Measurements from ENCODE around the gene WDR62.

The WDR62 gene

GRCh38 chr19:36136964-36137686, 82.4 kb downstream of the WDR62 start (continued):
- TF ChIP-seq ELK4 (IDR thresholded peaks at IDR 0.05; ENCODE audit: borderline replicate concordance, low read depth, low read length) (no peak), ZNF660 (tag by site-specific recombination; IDR thresholded peaks at IDR 0.05) (no peak), ZNF146 (tag by site-specific recombination; IDR thresholded peaks at IDR 0.05) (no peak), SETDB1 (IDR thresholded peaks at IDR 0.05; ENCODE audit: insufficient read length, low read length) (no peak), ZNF626 (tag by site-specific recombination; IDR thresholded peaks at IDR 0.05) (no peak), ZNF776 (tag by site-specific recombination; IDR thresholded peaks at IDR 0.05; ENCODE audit: borderline replicate concordance) (no peak), KLF9 (tag by site-specific recombination; IDR thresholded peaks at IDR 0.05; ENCODE audit: low read depth) (peak; percentile 47; the same call in 1 of the 2 replicates), BCL11B (tag by site-specific recombination; IDR thresholded peaks at IDR 0.05; ENCODE audit: low read depth) (no peak), ZNF324 (tag by site-specific recombination; IDR thresholded peaks at IDR 0.05) (no peak), ATF2 (tag by site-specific recombination; IDR thresholded peaks at IDR 0.05; ENCODE audit: low read depth) (no peak), ZNF560 (tag by site-specific recombination; IDR thresholded peaks at IDR 0.05; ENCODE audit: borderline replicate concordance) (no peak), KLF1 (tag by site-specific recombination; IDR thresholded peaks at IDR 0.05) (no peak), ZFHX2 (tag by site-specific recombination; conservative IDR thresholded peaks at IDR 0.05) (no peak), PRDM6 (tag by site-specific recombination; IDR thresholded peaks at IDR 0.05) (no peak), ZFP3 (tag by site-specific recombination; IDR thresholded peaks at IDR 0.05; ENCODE audit: low read depth) (no peak), GLI2 (tag by site-specific recombination; IDR thresholded peaks at IDR 0.05; ENCODE audit: borderline replicate concordance, low read depth) (no peak), ZNF571 (tag by site-specific recombination; IDR thresholded peaks at IDR 0.05) (no peak), YY1 (tag by site-specific recombination; IDR thresholded peaks at IDR 0.05) (no peak), ZNF580 (tag by site-specific recombination; IDR thresholded peaks at IDR 0.05) (peak; percentile 77; the same call in 1 of the 2 replicates), ZNF621 (tag by site-specific recombination; IDR thresholded peaks at IDR 0.05) (no peak), ZNF114 (tag by site-specific recombination; IDR thresholded peaks at IDR 0.05) (no peak), ZBTB1 (tag by site-specific recombination; IDR thresholded peaks at IDR 0.05) (no peak), RBAK (tag by site-specific recombination; IDR thresholded peaks at IDR 0.05) (no peak), HOXC10 (CRISPR knock-in tag; IDR thresholded peaks at IDR 0.05) (no peak), ZNF530 (tag by site-specific recombination; IDR thresholded peaks at IDR 0.05; ENCODE audit: low read depth) (no peak), ZNF76 (tag by site-specific recombination; IDR thresholded peaks at IDR 0.05; ENCODE audit: borderline replicate concordance, low read depth) (no peak), PRDM1 (tag by site-specific recombination; IDR thresholded peaks at IDR 0.05) (peak; percentile 22; the same call in 1 of the 2 replicates), GFI1B (tag by site-specific recombination; IDR thresholded peaks at IDR 0.05) (no peak), SP7 (tag by site-specific recombination; IDR thresholded peaks at IDR 0.05) (peak; percentile 20; the same call in 1 of the 2 replicates)
- TF ChIP-seq, protein P1, sequence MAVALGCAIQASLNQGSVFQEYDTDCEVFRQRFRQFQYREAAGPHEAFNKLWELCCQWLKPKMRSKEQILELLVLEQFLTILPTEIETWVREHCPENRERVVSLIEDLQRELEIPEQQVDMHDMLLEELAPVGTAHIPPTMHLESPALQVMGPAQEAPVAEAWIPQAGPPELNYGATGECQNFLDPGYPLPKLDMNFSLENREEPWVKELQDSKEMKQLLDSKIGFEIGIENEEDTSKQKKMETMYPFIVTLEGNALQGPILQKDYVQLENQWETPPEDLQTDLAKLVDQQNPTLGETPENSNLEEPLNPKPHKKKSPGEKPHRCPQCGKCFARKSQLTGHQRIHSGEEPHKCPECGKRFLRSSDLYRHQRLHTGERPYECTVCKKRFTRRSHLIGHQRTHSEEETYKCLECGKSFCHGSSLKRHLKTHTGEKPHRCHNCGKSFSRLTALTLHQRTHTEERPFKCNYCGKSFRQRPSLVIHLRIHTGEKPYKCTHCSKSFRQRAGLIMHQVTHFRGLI (tag by site-specific recombination; IDR thresholded peaks at IDR 0.05): peak; percentile 73; the same call in 1 of the 2 replicates
- TF ChIP-seq, protein P2, sequence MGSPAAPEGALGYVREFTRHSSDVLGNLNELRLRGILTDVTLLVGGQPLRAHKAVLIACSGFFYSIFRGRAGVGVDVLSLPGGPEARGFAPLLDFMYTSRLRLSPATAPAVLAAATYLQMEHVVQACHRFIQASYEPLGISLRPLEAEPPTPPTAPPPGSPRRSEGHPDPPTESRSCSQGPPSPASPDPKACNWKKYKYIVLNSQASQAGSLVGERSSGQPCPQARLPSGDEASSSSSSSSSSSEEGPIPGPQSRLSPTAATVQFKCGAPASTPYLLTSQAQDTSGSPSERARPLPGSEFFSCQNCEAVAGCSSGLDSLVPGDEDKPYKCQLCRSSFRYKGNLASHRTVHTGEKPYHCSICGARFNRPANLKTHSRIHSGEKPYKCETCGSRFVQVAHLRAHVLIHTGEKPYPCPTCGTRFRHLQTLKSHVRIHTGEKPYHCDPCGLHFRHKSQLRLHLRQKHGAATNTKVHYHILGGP (tag by site-specific recombination; IDR thresholded peaks at IDR 0.05): no peak
- TF ChIP-seq, protein P3, sequence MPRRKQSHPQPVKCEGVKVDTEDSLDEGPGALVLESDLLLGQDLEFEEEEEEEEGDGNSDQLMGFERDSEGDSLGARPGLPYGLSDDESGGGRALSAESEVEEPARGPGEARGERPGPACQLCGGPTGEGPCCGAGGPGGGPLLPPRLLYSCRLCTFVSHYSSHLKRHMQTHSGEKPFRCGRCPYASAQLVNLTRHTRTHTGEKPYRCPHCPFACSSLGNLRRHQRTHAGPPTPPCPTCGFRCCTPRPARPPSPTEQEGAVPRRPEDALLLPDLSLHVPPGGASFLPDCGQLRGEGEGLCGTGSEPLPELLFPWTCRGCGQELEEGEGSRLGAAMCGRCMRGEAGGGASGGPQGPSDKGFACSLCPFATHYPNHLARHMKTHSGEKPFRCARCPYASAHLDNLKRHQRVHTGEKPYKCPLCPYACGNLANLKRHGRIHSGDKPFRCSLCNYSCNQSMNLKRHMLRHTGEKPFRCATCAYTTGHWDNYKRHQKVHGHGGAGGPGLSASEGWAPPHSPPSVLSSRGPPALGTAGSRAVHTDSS (tag by site-specific recombination; IDR thresholded peaks at IDR 0.05): no peak

Data from HEK293 (cell line).